DMS79 (cell line): ENCODE results near the gene BIVM.
"Not testable (repeated sequence)": the region's sequence is repeated elsewhere in the genome, so short reads cannot be mapped to it uniquely, and the experiment has no call there.

Experiments used
- DNase-seq: peaks from one replicate; lab custom pipeline; 2025; lab: John Stamatoyannopoulos, UW

BIVM gene

DNA sequence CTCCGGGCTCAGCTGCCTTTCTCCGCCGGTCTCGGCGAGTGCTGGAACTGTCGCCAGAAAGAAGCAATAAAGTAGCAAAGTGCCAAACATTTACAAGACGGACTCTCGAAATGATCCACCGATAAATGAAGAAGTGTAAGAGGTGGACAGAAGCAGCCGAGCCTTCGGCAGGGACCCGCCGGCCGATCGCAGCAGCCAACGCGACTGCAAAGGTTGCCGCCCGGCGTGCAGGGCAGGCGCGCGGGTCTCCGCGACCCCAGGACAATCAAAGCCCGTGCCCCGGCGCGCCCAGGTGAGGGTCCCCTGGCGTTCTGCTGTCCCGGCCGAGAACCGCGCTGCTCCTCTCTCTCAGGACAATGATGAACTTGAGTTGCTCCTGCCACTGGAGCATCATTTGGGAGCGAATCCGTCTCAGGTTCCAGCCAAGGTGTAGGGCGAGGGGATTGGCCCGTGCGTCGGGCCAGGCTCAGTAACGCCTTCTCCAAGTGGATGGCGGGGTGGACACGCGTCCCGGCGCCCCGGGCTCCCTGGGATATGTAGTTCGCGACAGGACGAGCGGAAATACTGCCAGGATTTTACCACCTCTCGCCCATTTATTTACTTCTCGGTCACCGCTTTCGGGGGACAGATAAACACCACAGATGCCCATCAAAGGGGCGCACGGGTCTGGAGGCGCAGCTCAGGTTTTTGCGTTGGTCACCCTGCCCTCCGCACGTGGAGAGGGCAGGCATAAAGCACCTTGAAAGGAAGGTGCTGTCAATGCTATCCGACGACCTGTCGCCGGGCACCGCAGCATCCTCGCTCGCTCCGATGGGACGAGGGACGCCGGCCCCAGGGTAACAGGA lies at the start of gene BIVM, which contains the start of gene POGLUT2:
Gene BIVM, plus strand, starts transcription at position 539 of the 845 bp plus-strand sequence. CDS start 8,149 bp downstream, outside the sequence.
Gene POGLUT2, minus strand, starts transcription at position 396 of the 845 bp plus-strand sequence. Its CDS starts 306 bp downstream, at position 90.
- DNase-seq = peak; percentile 97

- DNase-seq = no peak
Measured at GRCh38 chr13:102751886-102752285, 47.0 kb upstream of the BIVM start.

DNA sequence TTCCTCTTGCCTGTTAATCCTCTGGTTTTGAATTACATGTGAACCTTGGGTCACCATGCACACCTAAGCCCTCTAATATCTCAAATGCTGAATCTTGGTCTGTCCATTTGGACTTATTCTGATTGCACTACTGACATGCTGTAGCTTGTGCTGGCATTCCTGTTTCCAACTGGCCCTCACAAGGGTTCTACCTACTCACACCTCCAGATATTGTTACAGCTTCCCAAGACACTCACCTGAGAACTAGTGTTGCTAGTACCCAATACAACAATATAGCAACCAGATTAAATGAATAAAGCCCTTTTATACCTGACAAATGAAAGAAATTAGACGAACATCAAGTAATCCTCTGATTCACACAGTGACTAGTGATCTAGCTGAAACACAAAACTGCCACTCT lies 41.9 kb upstream of the BIVM start:
- no peak for DNase-seq

DNA sequence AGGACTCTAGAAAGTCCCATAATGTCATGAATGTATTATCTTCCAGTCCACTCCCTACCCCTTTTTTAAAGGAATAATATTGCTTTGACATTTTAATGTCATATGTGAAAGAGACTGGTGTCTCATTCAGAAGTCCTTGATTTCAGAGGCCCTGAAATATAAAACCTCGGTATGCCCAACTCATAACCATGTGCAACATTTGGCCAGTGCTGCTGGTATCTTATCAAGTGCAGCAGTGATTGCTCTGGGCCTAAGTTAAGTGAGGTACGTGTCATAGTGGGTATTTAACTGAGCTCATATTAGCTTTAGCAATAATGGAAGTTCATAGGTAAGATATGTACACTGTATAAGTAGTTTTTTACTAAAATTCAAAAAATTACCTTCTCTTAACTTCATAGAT lies 40.1 kb upstream of the BIVM start:
- no peak for DNase-seq

GRCh38 chr13:102761071-102761470 lies 37.8 kb upstream of the BIVM start:
- peak; percentile 29 for DNase-seq

GRCh38 chr13:102763741-102764140 lies 35.2 kb upstream of the BIVM start:
- DNase-seq = no peak

- no peak for DNase-seq
Measured at GRCh38 chr13:102768909-102769308, 30.0 kb upstream of the BIVM start.

DNA sequence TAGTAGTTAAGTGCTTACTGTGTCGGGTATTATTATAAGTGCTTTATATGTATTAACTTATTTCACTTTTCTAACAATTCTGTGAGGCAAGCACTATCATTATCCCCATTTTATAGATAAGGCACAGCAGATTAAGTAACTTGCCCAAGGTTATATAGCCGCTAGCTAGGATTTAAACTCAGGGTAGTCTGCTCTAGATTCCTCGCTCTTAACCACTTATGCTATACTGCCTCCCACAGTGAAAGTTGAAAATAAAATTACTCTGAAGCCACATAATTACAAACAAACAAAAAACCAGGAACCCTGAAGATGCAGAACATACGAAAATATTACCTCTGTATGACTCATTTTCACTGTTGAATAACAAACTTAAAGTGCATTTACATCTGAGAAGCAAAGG lies 29.2 kb upstream of the BIVM start:
- DNase-seq = no peak

- no peak for DNase-seq
Measured at GRCh38 chr13:102770435-102770834, 28.5 kb upstream of the BIVM start.

DNA sequence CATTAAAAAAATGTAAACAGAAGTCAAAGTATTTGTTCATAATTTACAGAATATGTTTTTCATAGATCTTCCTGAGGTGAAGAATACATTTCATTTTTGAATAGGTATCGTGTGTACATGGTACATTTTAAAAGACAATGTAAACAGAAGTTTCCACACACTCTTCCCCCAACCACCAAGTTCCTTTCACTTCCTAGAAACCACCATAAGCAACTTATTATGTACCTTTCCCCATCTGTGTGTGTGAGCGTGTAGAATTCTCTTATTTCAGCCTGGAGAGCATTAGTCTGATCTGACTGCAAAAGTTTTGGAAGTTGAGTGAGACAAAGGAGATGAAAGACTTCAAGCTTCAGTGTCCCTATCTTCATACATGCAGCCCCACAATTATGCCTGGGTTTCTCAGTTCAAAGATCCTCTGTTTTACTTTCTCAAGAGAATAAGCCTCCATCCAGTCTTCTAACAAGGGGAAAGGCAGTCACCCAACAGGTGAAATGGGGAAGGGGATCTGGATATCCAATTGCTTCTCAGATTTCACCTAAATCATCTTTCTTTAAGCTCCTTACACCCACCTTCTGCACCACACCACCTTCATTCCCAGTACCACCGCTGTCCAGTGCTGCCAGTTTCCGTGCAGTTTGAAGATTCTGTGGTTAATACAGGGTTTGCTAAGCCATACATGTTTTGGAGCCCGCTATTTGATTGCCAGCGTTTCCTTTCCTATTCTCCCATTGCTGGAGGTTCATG lies 27.4 kb upstream of the BIVM start:
- no peak for DNase-seq

DNA sequence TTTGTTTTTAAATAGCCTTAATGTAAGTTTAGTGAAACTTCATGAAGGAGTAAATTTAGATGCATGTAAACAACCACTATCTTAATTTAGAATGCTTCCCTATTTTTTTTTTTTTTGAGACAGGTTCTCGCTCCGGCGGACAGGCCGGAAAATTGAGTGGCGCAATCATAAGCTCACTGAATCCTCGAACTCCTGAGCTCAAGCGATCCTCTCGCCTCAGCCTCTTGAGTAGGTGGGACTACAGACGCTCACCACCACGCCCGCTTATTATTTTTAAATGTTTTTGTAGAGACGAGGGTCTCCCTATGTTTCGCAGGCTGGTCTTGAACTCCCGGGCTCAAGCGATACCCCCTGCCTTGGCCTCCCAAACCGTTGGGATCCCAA lies 26.9 kb upstream of the BIVM start:
- no peak for DNase-seq

DNA sequence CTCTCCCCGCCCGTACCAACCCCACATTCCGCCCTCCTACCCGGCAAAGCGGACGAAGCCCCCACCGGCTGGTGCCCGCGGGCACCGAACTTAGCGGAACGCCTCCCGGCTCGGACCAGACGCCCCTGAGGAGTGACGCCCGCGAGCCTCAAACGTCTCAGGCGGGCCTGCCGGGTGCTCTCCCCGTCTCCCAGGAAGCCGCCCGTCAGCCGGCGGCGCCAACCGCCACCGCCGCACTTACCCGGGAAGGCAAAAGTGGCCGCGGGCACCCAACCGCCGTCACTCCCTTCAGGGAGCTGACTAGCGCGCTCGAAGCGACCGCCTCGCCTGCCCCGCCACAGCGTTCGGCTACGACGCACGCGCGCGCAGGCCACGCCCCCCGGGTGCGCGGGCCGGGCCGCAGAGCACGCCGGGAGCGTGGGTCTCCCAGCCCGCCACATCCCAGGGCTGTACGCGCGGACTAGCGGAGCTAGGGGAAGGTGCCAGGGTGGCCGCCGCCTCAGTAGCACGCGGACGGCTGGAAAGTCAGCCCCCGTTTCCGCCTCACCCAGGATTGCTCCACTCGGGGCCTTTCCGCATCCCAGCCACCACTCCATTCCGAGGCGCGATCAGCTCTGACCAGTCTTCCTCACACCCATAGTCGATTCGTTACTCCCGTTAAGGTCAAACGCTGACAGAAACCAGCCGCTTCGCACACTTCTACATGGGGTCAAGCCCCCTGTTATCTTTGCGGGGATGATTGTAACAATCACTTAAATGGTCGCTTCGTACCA lies 25.3 kb upstream of the BIVM start, which contains the start of gene TEX30:
Gene TEX30, minus strand, starts transcription at position 346 of the 773 bp plus-strand sequence. CDS start 3,760 bp downstream, outside the sequence.
- peak; percentile 87 for DNase-seq

- DNase-seq = peak; percentile 24
Measured at GRCh38 chr13:102774214-102774568, 24.7 kb upstream of the BIVM start.

- DNase-seq = peak; percentile 80
Measured at GRCh38 chr13:102774591-102775520, 24.1 kb upstream of the BIVM start.

DNA sequence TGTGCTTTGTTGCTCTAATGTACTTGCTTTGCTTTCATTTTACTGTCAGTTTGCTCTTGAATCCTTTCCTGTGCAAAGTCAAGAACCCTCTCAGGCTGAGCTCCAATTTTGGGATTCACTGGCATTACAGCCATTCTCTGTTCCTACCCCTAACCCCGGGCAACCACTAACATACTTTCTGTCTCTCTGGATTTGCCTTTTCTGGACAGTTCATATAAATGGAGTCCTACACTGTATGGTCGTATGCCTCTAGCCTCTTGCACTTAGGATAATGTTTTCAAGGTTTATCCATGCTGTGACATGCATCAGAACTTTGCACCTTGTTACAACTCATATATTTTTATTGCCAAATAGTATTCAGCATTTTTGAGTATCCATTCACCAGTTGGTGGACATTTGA lies 22.6 kb upstream of the BIVM start:
- DNase-seq = no peak

DNA sequence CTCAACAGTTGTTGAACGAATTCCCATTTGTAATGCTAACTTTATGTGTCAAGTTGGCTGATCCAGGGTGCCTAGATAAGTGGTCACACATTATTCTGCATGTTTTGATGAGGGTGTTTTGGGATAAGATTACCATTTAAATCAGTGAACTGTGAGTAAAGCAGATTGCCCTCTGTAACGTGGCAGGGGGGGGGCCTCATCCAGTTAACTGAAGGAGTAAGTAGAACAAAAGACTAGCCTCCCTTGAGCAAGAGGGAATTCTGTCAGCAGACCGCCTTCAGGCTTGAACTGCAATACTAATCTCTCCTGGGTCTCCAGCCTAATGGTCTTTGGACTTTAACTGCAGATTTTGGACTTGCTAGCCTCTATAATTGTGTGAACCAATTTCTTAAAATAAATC lies 21.2 kb upstream of the BIVM start:
- DNase-seq = no peak

DNA sequence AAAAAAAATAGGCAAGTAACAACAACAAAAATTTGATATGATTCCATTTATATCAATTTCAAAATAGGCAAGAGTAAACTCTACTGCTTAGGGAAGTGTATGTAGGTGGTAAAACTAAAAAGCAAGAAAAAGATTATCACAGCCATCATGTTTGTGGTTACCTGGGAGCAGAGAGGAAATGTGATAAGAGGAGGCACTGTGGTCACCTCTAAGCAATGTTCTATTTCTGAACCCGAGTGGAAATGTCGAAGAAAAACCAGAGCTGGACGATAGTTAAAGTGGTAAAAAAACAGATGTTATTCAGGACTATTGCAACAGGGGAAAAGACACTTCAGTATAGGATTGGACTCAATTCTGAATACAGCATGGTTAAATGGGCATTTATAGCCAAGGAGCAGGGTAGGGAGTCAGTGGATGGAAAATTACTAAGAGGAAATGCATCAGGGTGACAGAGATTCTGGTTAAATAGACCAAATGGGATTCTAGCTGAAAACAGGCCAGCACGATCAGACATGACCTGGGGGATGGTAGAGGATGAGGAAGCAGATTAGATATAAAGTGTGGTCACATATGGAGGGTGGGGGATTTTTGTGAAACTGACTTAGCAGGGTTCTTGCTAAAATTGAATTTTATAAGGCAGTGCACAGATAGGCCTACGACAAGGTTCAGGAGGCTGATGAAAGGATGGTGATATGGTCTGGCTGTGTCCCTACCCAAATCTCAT lies 19.3 kb upstream of the BIVM start:
- DNase-seq = no peak

GRCh38 chr13:102780656-102781055 lies 18.3 kb upstream of the BIVM start:
- not testable (repeated sequence) for DNase-seq

DNA sequence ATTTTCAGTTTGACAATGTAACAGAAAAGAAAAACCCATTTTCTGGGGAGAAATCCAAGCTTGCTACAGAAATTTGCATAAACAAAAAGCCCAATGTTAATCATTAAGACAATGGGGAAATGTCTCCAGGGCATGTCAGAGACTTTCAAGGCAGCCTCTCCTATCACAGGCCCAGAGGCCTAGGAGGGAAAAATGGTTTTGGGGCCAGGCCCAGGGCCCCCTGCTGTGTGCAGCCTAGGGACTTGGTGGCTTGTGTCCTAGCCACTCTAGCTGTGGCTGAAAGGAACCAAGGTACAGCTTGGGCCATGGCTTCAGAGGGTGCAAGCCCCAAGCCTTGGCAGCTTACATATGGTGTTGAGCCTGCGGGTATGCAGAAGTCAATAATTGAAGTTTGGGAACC lies 17.3 kb upstream of the BIVM start:
- DNase-seq = no peak

GRCh38 chr13:102784483-102784882 lies 14.4 kb upstream of the BIVM start:
- DNase-seq = no peak

- no peak for DNase-seq
Measured at GRCh38 chr13:102788683-102789082, 10.2 kb upstream of the BIVM start.
